Pancreas (tissue), 10 donors: ENCODE data around the gene DBP. TPM values are rescaled to one million over a fixed set of nuclear protein-coding genes. Genes with fewer than 3 reads are reported as not detected.

Source experiments
- ATAC-seq, 4 donors: fragments of 200-7000 bp; cut with Tn5 transposase; one replicate each; pipeline versions ENCODE4 v1.8.0 to v1.9.1; 2020; ENCODE audit warnings: mild to moderate bottlenecking in 4 of 4, moderate library complexity in 4 of 4
- DNase-seq, 6 donors: peaks; one replicate each; pipeline ENCODE4 v3.0.0-alpha.2; 2020
- FAIRE-seq: peaks from 2 replicates; lab custom pipeline; 2012; peaks lifted over from hg19 to GRCh38; lab: Jason Lieb, UNC
- H3K27ac ChIP-seq, 4 donors: fragments of 200-600 bp; sonication (generic); 1 replicate in 3 of 4; 2 replicates in 1 of 4; pipeline versions ENCODE4 v1.5.0 to v1.8.0; 2020
- H3K27me3 ChIP-seq, 4 donors: fragments of 200-600 bp; one replicate each; pipeline ENCODE4 v1.8.0; 2021
- H3K36me3 ChIP-seq, 3 donors: fragments of 200-600 bp; sonication (generic) in 1 of 3; one replicate each; pipeline versions ENCODE4 v1.5.0 to v1.8.0; 2020 to 2021
- H3K4me1 ChIP-seq, 3 donors: fragments of 200-600 bp; one replicate each; pipeline ENCODE4 v1.8.0; 2021
- H3K4me3 ChIP-seq, 4 donors: fragments of 200-600 bp; sonication (generic) in 2 of 4; one replicate each; pipeline versions ENCODE4 v1.5.0 to v1.8.0; 2020 to 2021
- H3K9me3 ChIP-seq, 4 donors: fragments of 200-600 bp; one replicate each; pipeline ENCODE4 v1.8.0; 2021
- CTCF ChIP-seq, 4 donors: fragments of 200-600 bp; sonication (generic) in 3 of 4; IDR thresholded peaks; one replicate each; pipeline versions ENCODE4 v1.5.0 to v1.8.0; 2021; ENCODE audit warnings: antibody characterized with exemption in 4 of 4
- WGBS, 2 donors: extraction: QIAGEN DNeasy Blood & Tissue Kit; methylation state at CpG; one replicate each; pipeline ENCODE4 v1.1.7; 2013; 5-methylcytosine and 5-hydroxymethylcytosine counted together
- intact Hi-C, 3 donors: fragments of 100-400 bp; cut with DNase I; formaldehyde crosslinking; loops; one replicate each; pipeline versions ENCODE4 v1.11.1 to v1.14.2; 2022
- polyA plus RNA-seq, 2 donors: library from polyadenylated mRNA; stranded (reverse); fragments of 200-250 nt; gene quantifications; one replicate each; pipeline ENCODE4 v1.2.3, GENCODE V29; 2013
- total RNA-seq, 6 donors: library from RNA; stranded (reverse); fragmentation: NEBNext Ultra II Directional in 4 of 6; extraction: Animal tissue kit (Norgen Biotek cat#: 25700) in 4 of 6; gene quantifications; one replicate each; pipeline versions ENCODE4 v1.2.1 to v1.2.4, GENCODE V29; 2021 to 2023
- donor health status: healthy with polysubstance abuse.
- donor health status: DM: no; HTN: no; CAD: no; lungs with moderate emphysema.
- donor health status: DM: no; HTN: no; CAD: no.
- donor health status: control.
- donor health status: control.
- donor health status: Bipolar disorder and iron deficiency.
- donor health status: DM: yes; HTN: yes; CAD: no.
- donor health status: DM: no; HTN: no; CAD: no.
- donor health status: DM: no; HTN: no; CAD: no.
- donor health status: DM: yes; HTN: yes; CAD: no.

The DBP gene
- total and polyA plus RNA-seq, 8 donors, result 3.3 to 11.4 (median 6.5) TPM

- TF ChIP-seq CTCF (IDR thresholded peaks at IDR 0.05), result no peak
- Histone ChIP-seq H3K4me1 (peaks cover 6 to 10% (median 8%) of the 10 kb centered on the region in 3 donors), H3K4me3 (no peak overlapping the region), H3K27ac (no peak overlapping the region), H3K9me3 (no peaks in the 10 kb centered on the region), H3K27me3 (no peaks in the 10 kb centered on the region), H3K36me3 (no peaks in the 10 kb centered on the region)
- ATAC-seq (no peak), DNase-seq (peak in 3 of 6 donors; percentile 48 to 71 (median 58)), FAIRE-seq (no peak)
- intact Hi-C loops, result loop anchor here in 1 of 3 donors (10.0 kb wide), 1 partner anchor 205 kb away; no protein-coding TSS in a partner anchor
- 59 to 66% methylated on average over 33 of the region's 33 CpGs for WGBS, 2 donors
Measured at GRCh38 chr19:48639483-48640375, 2.5 kb upstream of the DBP start.

- FAIRE-seq (no peak), ATAC-seq (no peak), DNase-seq (peak in 5 of 6 donors; percentile 53 to 79 (median 64))
- peak overlapping the region in 3 of 4 donors; percentile 49 to 97 (median 90) for H3K27ac ChIP-seq
- intact Hi-C loops, result no loop called here
- no peaks in the 10 kb centered on the region for H3K36me3 ChIP-seq
- peaks cover 10 to 16% (median 11%) of the 10 kb centered on the region in 3 donors for H3K4me1 ChIP-seq
- H3K4me3 ChIP-seq, result no peak overlapping the region
- 75 to 80% methylated on average over 16 of the region's 16 CpGs for WGBS, 2 donors
- no peak for TF ChIP-seq CTCF (IDR thresholded peaks at IDR 0.05)
- no peaks in the 10 kb centered on the region for H3K9me3 ChIP-seq
- no peaks in the 10 kb centered on the region for H3K27me3 ChIP-seq
Measured at GRCh38 chr19:48638831-48639381, 1.7 kb upstream of the DBP start.

DNA sequence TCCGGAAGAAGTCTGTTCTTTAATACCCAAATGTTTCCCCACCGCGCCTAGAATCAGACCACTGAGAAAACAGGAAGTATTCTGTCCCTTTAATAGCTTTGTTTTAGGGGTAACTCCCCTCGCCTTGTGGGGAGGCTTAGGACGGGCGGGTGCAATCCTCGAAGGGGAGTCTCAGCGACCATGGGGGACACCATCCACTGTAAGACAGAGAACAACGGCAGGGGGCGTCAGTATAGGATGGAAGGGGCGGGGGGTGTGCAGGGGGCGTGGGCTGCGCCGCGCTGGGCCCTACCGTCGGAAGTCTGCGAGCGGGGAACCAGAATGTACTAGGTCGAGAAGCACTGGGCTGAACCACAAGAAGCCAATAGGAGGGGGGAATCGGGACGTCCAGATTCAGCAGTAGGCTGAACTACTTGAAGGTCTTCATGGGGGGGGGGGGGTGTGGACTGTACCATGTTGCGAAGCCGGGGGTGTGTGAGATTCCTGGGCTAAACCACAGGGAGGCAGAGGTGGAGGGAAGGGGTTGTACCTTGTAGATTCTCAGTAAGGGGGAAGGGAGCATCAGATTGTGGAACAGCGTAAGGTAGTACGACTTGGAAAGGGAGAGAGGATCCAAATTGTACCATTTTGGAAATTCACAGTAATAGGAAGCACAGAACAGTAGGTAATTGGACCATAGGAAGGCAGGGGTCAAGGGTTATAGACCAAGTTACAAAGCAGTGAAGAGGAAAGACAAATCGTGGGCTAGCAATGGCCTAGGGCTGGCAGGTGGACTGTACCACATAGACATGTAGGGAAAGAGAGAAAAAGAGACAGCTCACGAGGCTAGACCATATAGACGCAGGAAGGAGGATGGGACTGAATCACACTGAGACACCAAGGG is 1.0 kb upstream of the DBP start:
- Histone ChIP-seq H3K4me1 (peaks cover 17 to 23% (median 18%) of the 10 kb centered on the region in 3 donors), H3K27ac (peak overlapping the region; percentile 90 to 97 (median 92)), H3K36me3 (no peaks in the 10 kb centered on the region), H3K9me3 (no peaks in the 10 kb centered on the region), H3K27me3 (no peaks in the 10 kb centered on the region), H3K4me3 (peak overlapping the region in 3 of 4 donors; percentile 30 to 84 (median 75))
- DNase-seq (peak; percentile 83 to 95 (median 90)), ATAC-seq (peak; percentile 52 to 62 (median 58)), FAIRE-seq (no peak)
- WGBS, 2 donors, result 7 to 8% methylated on average over 27 to 29 of the region's 29 CpGs
- intact Hi-C loops, result no loop called here
- no peak for TF ChIP-seq CTCF (IDR thresholded peaks at IDR 0.05)

DNA sequence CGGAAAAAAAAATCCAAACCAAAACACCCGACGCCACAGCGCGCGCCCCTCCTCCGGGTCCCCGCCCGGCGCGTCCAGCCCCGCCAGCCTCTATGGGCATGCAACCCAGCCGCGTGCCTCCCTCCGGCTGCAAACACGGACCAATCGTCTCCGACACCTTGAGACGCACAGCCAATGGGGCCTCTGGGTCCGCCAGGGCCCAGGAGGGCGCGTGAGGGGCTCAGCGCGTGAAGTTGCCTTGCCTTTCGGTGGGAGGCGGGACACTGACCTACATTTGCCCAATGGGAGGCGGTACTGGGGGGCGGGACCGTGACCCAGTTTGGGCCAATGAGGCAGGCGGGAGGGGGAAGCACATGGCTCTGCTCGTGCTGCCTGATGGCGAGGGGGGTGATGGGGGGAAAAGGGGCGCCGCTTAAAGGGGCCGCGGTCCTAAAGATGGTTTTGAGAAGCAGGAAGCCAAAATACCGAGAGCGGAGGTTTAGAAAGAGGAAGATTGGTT is 319 bp upstream of the DBP start:
- intact Hi-C loops, result no loop called here
- peak; percentile 80 for FAIRE-seq
- TF ChIP-seq CTCF (IDR thresholded peaks at IDR 0.05), result no peak

More for the DNA sequence above, 319 bp upstream of the DBP start:
- Histone ChIP-seq H3K4me3 (peak overlapping the region; percentile 33 to 84 (median 68)), H3K27ac (peak overlapping the region; percentile 90 to 97 (median 92)), H3K27me3 (no peaks in the 10 kb centered on the region), H3K36me3 (no peaks in the 10 kb centered on the region), H3K4me1 (peaks cover 18 to 24% (median 21%) of the 10 kb centered on the region in 3 donors), H3K9me3 (no peaks in the 10 kb centered on the region)
- ATAC-seq (peak; percentile 67 to 76 (median 74)), DNase-seq (peak; percentile 95 to 100 (median 99))
- 0 to 1% methylated on average over 36 to 38 of the region's 38 CpGs for WGBS, 2 donors
